HepG2 (cell line): ENCODE data around the gene POLR3F. TPM values are rescaled to one million over a fixed set of nuclear protein-coding genes. Genes with fewer than 3 reads are reported as not detected.

Experiments used
- ARID2 ChIP-seq: sonication (generic); formaldehyde crosslinking; IDR thresholded peaks from 2 replicates; pipeline ENCODE4 v1.8.1; 2022; ENCODE audit warnings: mild to moderate bottlenecking, missing genetic modification reagents, borderline replicate concordance
- DZIP1 ChIP-seq: sonication (generic); formaldehyde crosslinking; IDR thresholded peaks from 2 replicates; pipeline ENCODE4 v1.5.0; 2020; ENCODE audit warnings: mild to moderate bottlenecking, missing genetic modification reagents
- HNRNPL ChIP-seq: fragments of 200-400 bp; formaldehyde crosslinking; IDR thresholded peaks from 2 replicates; pipeline ENCODE4 v1.6.1; 2017; ENCODE audit warnings: mild to moderate bottlenecking, low read depth, low read length
- IRF9 ChIP-seq: sonication (generic); formaldehyde crosslinking; IDR thresholded peaks from 2 replicates; pipeline ENCODE4 v1.8.0; 2022; ENCODE audit warnings: missing genetic modification reagents, mild to moderate bottlenecking, borderline replicate concordance
- ISX ChIP-seq: sonication (generic); formaldehyde crosslinking; conservative IDR thresholded peaks from 2 replicates; pipeline ENCODE4 v1.5.0; 2020; ENCODE audit warnings: missing genetic modification reagents
- KMT2A ChIP-seq: sonication (generic); formaldehyde crosslinking; IDR thresholded peaks from 2 replicates; pipeline ENCODE4 v1.4.0; 2020; ENCODE audit warnings: missing genetic modification reagents
- MLX ChIP-seq: IDR thresholded peaks from 2 replicates; pipeline ENCODE4 v1.6.1; 2016
- NCOR1 ChIP-seq: fragments of 200-600 bp; sonication (generic); IDR thresholded peaks from 2 replicates; pipeline ENCODE4 v1.7.0; 2017; ENCODE audit warnings: antibody characterized with exemption, low read length, borderline replicate concordance
- NFYC ChIP-seq: IDR thresholded peaks from 2 replicates; pipeline ENCODE4 v1.6.1; 2016; ENCODE audit warnings: missing genetic modification reagents, missing compliant biosample characterization
- XBP1 ChIP-seq: sonication (generic); formaldehyde crosslinking; IDR thresholded peaks from 2 replicates; pipeline ENCODE4 v1.5.0; 2020; ENCODE audit warnings: missing genetic modification reagents
- ZBTB49 ChIP-seq: sonication (generic); formaldehyde crosslinking; IDR thresholded peaks from 2 replicates; pipeline ENCODE4 v1.4.0; 2020; ENCODE audit warnings: missing genetic modification reagents, borderline replicate concordance
- ZFP36L1 ChIP-seq: sonication (generic); formaldehyde crosslinking; IDR thresholded peaks from 2 replicates; pipeline ENCODE4 v1.8.0; 2022; ENCODE audit warnings: mild to moderate bottlenecking, missing genetic modification reagents, moderate library complexity
- ZFP37 ChIP-seq: sonication (generic); formaldehyde crosslinking; IDR thresholded peaks from 2 replicates; pipeline ENCODE4 v1.4.0; 2020; ENCODE audit warnings: missing genetic modification reagents, borderline replicate concordance
- ZMYM3 ChIP-seq: sonication (generic); formaldehyde crosslinking; IDR thresholded peaks from 2 replicates; pipeline ENCODE4 v1.5.1; 2020; ENCODE audit warnings: mild to moderate bottlenecking, missing genetic modification reagents
- ZNF224 ChIP-seq: sonication (generic); formaldehyde crosslinking; IDR thresholded peaks from 2 replicates; pipeline ENCODE4 v1.5.0; 2020; ENCODE audit warnings: mild to moderate bottlenecking, missing genetic modification reagents
- ZNF235 ChIP-seq: sonication (generic); formaldehyde crosslinking; IDR thresholded peaks from 2 replicates; pipeline ENCODE4 v1.8.1; 2023; ENCODE audit warnings: mild to moderate bottlenecking, missing genetic modification reagents, borderline replicate concordance
- ZNF782 ChIP-seq: sonication (generic); formaldehyde crosslinking; IDR thresholded peaks from 2 replicates; pipeline ENCODE4 v1.4.0; 2020; ENCODE audit warnings: missing genetic modification reagents, mild to moderate bottlenecking, borderline replicate concordance
- ZSCAN30 ChIP-seq: sonication (generic); formaldehyde crosslinking; IDR thresholded peaks from 2 replicates; pipeline ENCODE4 v1.5.0; 2020; ENCODE audit warnings: mild to moderate bottlenecking, missing genetic modification reagents
- polyA plus RNA-seq, 8 experiments: library from polyadenylated mRNA; depleted of rRNA in 3 of 8; stranded (reverse) in 7 of 8; unstranded in 1 of 8; fragments of >200 nt; fragmentation: Illumina TruSeq in 4 of 8; extraction: Trizol in 4 of 8; gene quantifications; 2 replicates each; pipeline versions ENCODE4 v1.2.1 to v1.2.3, GENCODE V29; 2011 to 2016; ENCODE audit warnings: low read depth in 4 of 8, missing spikeins in 1 of 8, mixed read lengths in 1 of 8; ENCODE audit not compliant: insufficient read depth in 1 of 8
- total RNA-seq, 5 experiments: library from RNA; depleted of rRNA; stranded (reverse); fragments of >200 nt; fragmentation: Illumina TruSeq; extraction: Trizol; gene quantifications; 2 replicates each; pipeline ENCODE4 v1.2.3, GENCODE V29; 2016; ENCODE audit warnings: low read depth in 1 of 5
- TF ChIP-seq, protein P1 (sequence below): sonication (generic); formaldehyde crosslinking; IDR thresholded peaks from 2 replicates; pipeline ENCODE4 v1.9.0; 2021; ENCODE audit warnings: missing genetic modification reagents, borderline replicate concordance

Gene POLR3F
- total and polyA plus RNA-seq, 2 of the 13 experiments (the other 11 are each of a cell fraction or from before 2014, with no cell fraction given), result 11.7 to 25.5 TPM

DNA sequence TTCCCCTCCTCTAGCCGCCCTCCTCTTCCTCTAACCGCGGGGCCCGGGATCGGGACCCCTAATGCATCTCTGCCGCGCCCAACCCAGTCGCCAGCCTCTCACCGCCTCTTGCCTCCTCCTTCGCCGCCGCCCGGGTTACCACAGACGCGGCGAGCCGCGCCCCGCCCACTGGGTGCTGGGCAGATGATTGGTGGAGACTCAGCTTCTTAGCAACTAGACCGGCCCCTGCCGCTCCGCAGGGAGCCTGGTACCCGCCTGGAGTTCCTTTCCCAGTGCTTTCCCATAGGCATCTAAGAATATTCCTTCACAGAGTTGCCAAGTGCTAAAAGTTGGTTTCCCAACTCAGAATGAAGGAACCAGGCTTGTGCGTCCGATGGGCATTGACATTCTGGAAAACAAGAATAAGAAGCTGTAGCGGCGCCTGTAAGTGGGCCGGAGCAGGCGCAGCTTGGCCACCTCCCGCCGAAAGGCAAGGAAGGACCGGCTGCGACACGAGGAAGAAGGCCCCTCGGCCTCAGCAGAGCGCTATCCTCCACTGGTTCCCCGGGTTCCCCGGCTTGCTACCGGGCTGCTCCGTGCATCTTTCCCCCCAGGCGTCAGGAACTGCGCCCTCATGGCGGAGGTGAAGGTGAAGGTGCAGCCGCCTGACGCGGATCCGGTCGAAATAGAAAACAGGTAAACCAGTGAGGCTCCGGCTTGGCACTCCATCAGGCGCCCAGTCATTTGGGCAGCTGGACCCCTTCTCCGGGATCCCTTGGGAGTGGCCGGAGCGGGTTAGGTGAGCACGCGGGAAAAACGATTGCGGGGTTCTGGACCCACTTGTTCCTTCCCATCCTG, at the start of gene POLR3F, which contains the start of gene DZANK1 (continued):
- TF ChIP-seq ZNF235 (CRISPR knock-in tag) (peak; percentile 73), ZSCAN30 (CRISPR knock-in tag) (peak; percentile 86; the same call in 1 of the 2 replicates), KMT2A (CRISPR knock-in tag) (peak; percentile 96), ZMYM3 (CRISPR knock-in tag) (no peak), MLX (CRISPR knock-in tag) (no peak; the same call in 1 of the 2 replicates), ZNF224 (CRISPR knock-in tag) (0 out of 2 replicates have a peak, but pooled peaks have one; percentile 62), ISX (CRISPR knock-in tag) (peak; percentile 78; the same call in 1 of the 2 replicates), ARID2 (CRISPR knock-in tag) (no peak), XBP1 (CRISPR knock-in tag) (peak; percentile 61; the same call in 1 of the 2 replicates), NCOR1 (peak; percentile 83; the same call in 1 of the 2 replicates), HNRNPL (0 out of 2 replicates have a peak, but pooled peaks have one; percentile 52), ZFP37 (CRISPR knock-in tag) (no peak), ZNF782 (CRISPR knock-in tag) (peak; percentile 22; the same call in 1 of the 2 replicates), ZFP36L1 (CRISPR knock-in tag) (0 out of 2 replicates have a peak, but pooled peaks have one; percentile 24), NFYC (CRISPR knock-in tag) (peak; percentile 84), DZIP1 (CRISPR knock-in tag) (peak; percentile 68; the same call in 1 of the 2 replicates), ZBTB49 (peak; percentile 57), IRF9 (peak; percentile 90)
- TF ChIP-seq, protein P1, sequence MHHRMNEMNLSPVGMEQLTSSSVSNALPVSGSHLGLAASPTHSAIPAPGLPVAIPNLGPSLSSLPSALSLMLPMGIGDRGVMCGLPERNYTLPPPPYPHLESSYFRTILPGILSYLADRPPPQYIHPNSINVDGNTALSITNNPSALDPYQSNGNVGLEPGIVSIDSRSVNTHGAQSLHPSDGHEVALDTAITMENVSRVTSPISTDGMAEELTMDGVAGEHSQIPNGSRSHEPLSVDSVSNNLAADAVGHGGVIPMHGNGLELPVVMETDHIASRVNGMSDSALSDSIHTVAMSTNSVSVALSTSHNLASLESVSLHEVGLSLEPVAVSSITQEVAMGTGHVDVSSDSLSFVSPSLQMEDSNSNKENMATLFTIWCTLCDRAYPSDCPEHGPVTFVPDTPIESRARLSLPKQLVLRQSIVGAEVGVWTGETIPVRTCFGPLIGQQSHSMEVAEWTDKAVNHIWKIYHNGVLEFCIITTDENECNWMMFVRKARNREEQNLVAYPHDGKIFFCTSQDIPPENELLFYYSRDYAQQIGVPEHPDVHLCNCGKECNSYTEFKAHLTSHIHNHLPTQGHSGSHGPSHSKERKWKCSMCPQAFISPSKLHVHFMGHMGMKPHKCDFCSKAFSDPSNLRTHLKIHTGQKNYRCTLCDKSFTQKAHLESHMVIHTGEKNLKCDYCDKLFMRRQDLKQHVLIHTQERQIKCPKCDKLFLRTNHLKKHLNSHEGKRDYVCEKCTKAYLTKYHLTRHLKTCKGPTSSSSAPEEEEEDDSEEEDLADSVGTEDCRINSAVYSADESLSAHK (CRISPR knock-in tag), result no peak
